AG09319 (cell line): ENCODE data around the gene SYNGR3.
"Not testable (repeated sequence)": the region's sequence is repeated elsewhere in the genome, so short reads cannot be mapped to it uniquely, and the experiment has no call there.

Experiments
- DNase-seq: peaks from one replicate; pipeline ENCODE4 v3.0.0-alpha.2; 2010; ENCODE audit warnings: low read depth; ENCODE audit errors: extremely low read depth
- CTCF ChIP-seq: IDR thresholded peaks from 2 replicates; pipeline ENCODE4 v1.5.1; 2011; ENCODE audit warnings: low read depth, mild to moderate bottlenecking, inconsistent platforms, low read length, moderate library complexity

The SYNGR3 gene

DNA sequence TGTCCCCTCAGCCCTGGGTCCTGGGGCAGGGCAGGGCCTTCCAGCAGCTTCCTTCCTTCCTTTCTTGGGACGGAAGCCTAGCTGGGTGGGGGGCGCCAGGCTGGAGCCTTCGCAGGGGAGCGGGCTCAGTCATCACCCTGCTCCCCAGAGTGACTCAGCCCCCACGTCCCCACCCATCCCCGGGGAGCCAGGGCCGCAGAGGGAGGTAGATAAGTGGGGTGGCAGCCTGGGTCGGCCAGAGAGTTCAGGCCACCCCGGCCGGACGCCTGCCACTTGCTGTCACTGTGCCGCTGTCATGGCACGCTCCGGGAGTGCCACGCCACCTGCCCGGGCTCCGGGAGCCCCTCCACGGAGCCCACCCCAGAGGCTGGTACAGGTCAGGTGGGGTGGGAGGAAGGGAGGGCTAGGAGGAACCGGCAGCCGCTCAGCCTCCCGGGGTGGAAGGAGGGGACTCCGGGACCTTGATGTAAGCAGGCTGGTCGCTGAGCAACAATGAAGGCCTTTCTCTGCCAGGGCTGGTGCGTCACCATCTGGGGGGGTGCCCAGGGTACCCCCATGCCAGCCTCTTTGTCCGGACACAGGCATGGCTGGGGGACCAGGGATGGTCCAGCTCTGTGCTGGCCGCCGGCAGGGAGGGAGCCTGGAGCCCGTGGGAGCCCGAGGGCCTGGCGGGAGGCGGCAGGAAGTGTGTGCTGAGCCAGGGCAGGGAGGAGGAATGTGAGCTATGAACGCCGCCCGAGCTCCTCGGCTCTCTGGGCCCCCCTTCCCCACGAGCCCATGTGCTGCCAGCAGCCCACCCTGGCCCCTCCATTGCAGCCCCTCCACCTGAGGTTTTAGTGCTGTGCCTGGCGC is 43.5 kb downstream of the SYNGR3 start:
- no peak for DNase-seq
- no peak for TF ChIP-seq CTCF

- DNase-seq: not testable (repeated sequence)
These were observed 44.3 kb downstream of the SYNGR3 start for GRCh38 chr16:2033909-2034695.

- no peak for TF ChIP-seq CTCF
- no peak for DNase-seq
These were observed 45.1 kb downstream of the SYNGR3 start for GRCh38 chr16:2034696-2035430.

DNA sequence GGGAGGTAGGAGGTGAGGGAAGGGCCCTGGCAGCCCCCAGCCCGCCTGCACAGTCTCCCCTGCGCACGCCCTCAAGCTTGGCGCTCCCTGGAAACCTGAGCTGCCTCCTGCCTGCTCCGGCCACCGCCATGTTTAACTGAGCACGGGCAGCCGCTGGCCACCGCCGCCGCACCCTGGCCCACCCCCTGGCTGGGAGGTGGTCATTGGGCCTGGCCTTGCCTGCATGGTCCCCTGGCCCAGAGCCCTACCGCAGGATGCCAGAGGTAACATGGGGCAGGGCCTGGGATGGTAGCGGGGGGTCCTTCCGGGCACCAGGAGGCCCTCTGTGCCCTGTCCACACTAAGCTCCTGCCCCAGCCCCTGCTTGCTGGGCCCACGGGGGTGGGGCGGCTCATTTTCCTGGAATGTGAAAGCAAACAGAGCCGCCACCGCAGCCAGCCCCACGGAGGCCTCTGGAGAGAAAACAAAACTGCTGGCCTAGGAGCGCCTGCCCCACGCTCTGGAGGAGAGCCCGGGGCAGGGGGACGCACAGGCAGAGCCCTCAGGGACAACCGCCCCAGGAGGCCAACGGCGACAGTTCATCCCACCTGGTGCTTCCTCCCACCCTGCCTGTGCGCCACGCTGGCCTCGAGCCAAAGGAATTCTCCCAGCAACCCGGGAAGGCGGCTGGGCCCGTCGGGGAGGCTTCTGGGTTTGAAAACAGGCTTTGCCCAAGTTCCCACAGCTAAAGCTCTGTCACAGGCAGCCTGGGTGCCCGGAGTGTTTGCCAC is 45.8 kb downstream of the SYNGR3 start:
- DNase-seq: peak; percentile 60
- no peak for TF ChIP-seq CTCF

DNA sequence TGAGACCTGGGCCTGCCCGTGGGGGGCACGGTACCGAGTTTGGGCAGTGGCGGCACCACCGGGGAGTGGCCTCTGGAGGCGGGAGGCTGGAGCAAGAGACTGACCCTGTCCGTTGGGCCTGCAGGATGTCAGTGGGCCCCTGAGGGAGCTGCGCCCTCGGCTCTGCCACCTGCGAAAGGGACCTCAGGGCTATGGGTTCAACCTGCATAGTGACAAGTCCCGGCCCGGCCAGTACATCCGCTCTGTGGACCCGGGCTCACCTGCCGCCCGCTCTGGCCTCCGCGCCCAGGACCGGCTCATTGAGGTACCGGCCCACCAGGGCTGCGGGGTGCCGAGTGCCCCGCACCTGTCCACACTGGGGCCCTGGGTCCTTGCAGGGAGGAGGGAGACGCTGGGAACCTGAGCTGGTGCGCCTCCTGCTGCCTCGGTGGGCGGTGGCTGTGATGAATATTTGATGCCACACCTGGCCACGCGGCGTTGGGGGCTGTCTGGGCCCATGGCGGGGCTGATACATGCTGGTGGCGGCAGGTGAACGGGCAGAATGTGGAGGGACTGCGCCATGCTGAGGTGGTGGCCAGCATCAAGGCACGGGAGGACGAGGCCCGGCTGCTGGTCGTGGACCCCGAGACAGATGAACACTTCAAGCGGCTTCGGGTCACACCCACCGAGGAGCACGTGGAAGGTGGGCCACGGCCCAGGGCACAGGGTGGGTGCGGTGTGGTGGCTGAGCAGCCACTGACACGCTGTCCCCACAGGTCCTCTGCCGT is 46.6 kb downstream of the SYNGR3 start:
- no peak for DNase-seq
- no peak for TF ChIP-seq CTCF

DNA sequence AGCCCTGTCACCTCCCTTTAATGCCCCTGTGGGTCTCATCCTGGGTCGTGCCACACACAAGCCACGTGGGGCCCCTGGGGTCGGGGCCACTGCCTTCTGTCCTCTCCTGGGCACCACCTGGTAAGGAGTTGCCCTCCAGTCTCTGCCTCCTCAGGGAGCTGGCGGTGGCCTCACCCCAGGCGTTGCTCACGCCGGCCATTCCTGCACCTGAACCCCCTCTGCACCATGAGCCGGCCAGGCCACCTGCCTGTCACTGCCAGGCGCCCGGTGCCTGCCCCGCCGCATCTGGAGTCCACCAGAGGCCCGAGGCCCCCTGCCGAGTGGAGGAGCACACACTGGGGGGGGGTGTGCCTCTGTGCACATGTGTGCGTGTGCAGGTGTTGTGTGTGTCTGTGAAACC is 47.3 kb downstream of the SYNGR3 start:
- no peak for TF ChIP-seq CTCF
- no peak for DNase-seq
